Inflammatory macrophage (primary cell): ENCODE measurements around the gene FHIT.
"Not testable (repeated sequence)": the region's sequence is repeated elsewhere in the genome, so short reads cannot be mapped to it uniquely, and the experiment has no call there.

ENCODE experiments used
- DNase-seq, 2 donors: peaks; one replicate each; pipeline ENCODE4 v3.0.0-alpha.2; 2020 to 2022

The FHIT gene

DNA sequence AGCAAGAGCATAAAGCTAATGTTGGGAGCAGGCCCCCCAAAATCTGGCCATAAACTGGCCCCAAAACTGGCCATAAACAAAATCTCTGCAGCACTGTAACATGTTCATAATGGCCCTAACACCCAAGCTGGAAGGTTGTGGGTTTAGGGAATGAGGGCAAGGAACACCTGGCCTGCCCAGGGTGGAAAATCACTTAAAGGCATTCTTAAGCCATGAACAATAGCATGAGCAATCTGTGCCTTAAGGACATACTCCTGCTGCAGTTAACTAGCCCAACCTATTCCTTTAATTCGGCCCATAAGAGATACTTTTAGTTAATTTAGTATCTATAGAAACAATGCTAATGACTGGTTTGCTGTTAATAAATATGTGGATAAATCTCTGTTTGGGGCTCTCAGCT is 264.1 kb downstream of the FHIT start:
- DNase-seq = not testable (repeated sequence)

DNA sequence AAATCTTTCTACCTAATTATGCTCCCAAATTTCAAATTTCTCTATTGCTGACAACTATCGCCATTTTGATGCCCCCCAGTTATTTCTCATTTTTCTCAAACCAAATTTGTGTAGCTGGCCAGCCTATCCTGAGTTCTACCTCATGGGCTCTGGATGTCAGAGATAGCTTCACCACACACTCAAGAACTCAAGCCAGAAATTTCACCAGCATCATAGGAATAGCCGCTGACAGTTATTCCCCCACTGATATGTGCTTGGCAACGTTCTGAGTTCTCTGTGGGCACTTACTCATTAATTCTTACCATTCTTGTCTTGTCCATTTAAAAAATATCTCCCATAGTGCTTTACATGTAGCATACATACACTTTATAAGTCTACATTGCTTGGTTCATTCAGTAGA is 264.7 kb downstream of the FHIT start:
- no peak for DNase-seq

DNA sequence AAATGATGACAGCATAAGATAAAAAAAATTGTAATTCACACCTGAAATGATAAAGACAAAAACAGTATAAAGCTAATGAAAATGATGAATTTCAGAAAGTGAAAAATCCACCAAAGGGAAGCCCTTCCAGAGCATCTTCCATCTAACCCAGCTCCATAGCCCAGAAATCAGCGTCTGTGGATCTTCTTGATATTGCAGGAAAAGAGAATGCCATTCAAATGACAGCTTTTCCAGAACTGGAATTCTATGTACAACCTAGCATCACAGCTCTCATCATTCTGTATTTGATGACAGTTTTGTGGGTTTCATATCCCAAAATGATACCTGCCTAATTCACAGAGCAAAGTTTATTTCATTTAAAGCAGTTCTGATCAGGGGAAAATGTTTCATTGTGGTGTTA is 267.3 kb downstream of the FHIT start:
- DNase-seq = no peak

DNA sequence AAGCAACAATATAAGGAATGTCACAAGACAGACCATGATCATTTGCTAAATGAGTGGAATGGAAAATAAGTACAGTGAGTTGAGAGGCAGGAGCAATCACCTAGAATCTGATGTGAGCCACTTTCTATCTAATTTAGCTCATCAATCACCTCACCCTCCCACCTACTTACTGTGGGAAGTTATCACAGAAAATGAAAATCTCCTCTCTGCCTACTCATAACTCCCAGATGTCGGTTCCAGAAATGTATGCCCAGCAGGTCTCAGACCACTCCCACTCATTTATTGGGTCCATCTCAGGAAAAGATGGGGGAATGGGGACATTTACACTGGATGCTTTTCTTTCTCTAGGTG is 270.9 kb downstream of the FHIT start:
- DNase-seq = no peak

DNA sequence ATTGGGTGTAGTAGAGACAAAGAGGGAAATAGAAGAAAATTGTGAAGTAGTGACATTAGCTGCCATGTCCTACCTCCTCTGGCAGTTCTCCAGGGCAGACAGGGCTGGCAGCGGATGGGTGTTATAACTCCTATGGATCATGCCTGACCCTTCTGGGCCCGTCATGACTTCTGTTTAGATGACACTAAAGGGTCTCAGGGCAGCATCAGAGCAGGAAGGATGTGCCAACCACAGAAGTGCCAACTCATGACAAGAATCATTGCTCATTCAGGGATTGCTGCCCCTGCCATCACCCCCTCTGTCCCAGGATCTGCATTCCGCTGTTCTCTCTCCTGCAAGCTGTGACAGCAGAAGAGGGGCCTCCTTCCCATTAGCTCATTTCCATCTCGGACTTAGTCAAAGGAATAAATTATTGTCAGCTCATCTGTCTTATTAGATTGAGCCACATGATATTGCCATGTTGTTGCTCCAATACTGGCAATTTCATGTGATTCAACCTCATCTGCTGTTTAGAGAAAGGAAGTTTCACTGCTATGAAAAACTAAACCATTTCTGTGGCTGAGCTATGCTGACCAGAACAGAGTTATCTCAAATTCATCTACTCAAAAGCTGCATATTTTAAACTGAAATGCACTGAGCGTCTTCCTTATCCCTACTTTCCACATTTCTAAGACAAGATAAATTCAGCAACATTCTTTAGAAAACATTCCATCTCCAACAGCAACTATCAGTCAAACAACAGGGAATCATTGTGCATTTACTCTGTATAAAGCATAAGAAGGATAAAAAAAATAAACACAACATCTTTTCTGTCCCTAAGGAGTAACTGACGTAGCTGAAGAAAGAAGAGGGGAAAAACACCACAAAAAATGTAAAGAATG is 271.6 kb downstream of the FHIT start:
- DNase-seq = peak; percentile 0 to 4

DNA sequence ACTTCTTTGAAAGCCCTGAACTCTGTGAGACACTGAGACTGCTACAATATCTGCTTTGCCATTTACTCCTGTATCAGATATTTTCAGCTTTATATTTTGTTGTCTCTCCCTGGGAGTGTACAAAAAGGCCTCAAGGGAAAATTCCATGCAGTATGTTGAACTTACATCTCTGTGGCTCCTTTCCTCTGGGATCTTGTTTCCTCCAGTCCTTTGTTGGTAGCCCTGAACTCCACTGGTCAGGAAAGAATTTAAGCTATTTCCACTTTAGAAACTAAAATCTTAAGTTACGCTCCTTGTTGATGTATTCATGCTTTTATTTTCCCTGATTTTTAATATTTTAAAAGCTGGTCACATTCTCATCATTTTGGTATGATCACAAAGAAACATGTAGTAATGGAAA is 277.9 kb downstream of the FHIT start:
- DNase-seq = no peak

DNA sequence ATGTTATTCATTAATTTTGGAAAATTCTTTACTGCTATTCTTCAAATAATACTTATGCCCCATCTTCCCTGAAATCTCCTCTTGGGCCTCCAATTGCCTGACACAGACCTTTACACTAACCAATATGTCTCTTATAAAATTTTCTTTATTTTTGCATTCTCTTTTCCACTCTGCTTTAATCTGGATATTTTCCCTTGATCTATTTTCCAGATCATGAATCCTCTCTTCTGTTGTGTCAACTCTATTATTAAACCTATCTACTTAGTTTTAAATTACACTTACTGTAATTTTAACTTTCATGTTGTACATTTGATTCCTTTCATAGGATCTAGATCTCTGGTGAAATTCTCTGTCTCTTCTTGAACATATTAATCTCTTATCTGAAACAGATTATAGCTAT is 278.7 kb downstream of the FHIT start:
- no peak for DNase-seq

DNA sequence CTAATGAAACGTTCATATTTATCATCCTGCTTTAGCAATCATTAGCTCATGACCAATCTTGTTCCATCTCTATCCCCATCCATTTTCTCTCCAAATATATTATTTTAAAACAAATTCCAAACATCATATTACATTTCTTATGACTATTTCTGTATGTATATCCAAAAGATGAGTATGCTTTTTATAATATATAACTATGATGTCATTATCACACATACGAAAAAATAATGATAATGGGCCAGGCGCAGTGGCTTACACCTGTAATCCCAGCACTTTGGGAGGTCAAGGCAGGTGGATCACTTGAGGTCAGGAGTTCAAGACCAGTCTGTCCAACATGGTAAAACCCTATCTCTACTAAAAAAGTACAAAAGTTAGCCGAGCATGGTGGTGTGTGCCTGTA is 280.4 kb downstream of the FHIT start:
- DNase-seq = no peak

DNA sequence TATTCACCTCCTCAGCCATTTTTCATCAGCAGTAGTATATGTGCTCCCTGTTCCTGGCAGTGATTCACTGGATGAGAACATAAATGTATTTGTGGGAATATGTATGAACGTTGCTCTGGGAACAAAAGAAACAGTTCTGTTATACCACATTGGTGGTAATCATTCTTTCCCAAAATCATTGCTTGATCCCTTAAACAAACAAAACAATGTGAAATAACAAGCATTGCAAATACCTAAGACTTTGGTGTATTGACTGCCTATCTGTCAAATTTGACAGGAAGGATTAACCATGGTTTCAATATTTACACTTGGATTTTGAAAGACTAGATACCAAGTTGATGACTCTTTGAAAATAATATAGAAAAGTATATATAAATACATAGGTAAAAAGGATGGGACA is 284.1 kb downstream of the FHIT start:
- no peak for DNase-seq

DNA sequence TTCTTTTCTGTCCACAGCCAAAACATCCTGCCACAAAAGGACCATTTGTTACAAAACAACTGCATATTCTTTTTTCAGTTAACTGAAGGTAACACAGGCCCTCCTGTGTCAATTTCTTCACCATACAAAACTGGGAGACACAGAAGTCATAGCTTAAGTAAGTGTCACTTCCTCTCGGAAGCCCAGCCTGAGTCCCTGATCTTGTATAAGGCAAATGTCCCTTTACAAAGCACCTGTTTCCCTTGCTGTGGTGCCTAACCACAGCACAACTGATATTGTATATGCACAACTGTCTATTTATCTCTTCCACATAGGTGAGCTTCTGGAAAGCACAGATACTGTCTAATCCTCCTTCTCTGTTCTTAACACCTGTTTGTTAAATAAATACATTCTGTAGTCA is 293.7 kb downstream of the FHIT start:
- DNase-seq = no peak

DNA sequence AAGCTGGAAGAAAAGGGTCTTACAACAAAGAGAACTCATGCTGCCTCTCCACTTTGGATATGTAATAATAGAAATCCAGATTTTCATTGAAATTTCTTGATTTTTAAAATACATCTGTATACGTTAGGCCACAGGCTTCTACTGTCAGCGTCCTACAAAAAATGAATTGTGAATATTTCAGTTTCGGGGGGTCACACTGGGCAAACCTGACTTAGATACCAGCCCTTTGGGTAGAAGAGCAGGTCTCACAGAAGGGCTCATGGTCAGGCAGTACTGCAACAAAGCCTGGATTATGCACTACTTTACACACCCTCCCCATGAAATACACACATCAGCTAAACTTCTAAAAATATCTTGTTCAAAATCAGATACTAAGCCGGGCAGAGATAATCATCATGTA is 294.5 kb downstream of the FHIT start:
- no peak for DNase-seq

DNA sequence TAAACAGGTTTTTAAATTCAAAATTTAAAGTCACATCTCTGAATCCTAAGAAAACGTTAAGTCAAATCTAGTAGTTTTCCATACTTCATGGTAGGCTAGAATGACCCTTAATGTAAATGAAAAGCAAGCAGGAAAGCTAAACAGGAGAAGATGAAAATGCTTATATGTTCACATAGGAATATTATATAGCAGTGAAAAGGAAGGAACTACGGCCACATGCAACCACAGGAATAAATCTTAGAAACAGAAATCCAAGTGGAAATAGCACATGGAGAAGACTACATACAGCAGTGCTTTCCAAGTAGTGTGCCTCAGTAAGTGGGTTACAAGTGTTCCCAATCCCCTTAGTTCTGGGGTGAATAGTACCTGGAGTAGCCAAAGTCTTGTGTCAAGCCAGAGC is 296.2 kb downstream of the FHIT start:
- DNase-seq = no peak

DNA sequence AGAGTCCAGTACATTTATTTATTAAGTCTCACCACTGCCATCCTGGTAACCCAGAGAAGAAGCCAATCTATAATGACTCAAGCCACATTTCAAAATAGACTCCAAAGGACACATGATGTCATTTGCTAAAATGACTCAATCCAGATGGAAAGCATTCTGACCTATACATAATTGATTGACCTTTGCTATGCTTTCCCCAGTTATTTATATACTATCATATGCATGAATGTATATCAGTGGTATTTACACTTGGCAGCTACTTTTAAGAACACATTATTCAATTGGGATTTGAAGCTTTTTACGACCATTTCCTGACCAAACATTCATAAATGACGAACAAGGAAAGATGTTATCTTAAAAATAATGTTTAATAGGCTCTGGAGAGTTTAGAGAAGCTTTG is 297.2 kb downstream of the FHIT start:
- no peak for DNase-seq

DNA sequence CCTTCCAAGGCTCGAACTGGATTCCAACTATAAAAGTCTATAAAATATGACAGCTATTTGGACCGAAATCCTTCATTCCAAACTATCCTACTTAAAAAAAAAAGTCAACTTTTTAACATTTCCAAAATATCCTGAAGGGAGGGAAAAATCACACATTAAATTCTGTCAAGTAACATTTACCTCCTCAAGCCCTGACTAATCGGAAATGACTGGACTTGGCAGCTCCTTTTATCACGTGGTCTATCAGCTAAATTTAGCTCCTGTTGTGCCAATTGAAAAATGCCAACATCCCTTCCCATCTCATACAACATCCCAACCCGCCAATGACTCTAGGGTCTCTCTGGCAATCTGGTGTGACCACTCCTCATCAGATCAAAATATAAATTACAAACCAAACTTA is 297.9 kb downstream of the FHIT start:
- DNase-seq = no peak

DNA sequence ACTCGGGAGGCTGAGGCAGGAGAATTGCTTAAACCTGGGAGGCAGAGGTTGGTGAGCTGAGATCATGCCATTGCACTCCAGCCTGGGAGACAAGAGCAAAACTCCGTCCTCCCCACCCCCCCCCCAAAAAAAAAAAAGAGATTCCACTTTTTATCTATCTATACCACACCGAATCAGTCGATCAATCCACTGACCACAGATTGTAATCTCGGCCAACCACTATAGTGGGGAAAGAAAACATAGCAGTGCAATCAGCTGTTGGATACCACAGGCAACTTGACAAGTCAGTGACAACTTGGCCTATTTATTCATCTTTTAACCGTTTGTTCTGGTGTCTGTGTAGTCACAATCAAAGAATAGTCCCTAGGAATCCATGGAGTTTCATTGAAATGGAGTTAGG is 299.2 kb downstream of the FHIT start:
- no peak for DNase-seq

DNA sequence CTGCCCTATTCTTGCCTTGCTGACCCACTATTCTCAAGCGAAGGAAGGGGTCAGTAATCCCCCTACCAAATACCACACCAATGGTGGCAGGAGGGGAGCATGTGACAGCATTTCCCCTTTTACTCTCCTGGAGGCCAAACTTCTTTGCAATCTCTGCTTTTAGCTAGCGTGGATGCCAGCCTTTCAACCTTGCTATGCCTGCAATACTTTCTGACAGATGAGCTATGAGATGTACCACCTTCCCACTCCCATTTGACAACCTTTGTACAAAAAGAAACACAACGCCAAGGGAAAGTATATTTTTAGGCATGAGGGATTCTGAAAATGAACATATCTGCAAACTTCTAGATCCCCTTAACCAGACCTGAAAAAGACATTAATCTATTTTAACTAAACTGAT is 302.1 kb downstream of the FHIT start:
- DNase-seq = no peak

DNA sequence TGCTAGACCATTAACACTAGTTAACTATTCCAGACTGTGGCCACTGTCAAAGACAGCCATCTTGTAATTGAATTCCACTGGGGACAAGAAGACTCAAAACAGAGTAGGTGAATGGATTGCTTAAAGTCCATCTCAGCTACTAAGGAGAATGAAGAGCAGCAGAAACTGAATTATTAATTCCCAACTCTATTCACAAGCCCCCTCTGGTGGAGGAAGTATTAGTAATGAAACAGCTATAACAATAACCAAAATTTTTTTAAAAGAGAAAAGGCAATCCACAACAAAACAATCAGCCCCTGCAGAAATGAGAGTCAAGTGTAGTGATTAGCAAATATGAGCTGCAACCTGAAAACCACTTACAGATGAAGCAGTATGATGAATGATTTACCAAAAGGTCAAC is 302.8 kb downstream of the FHIT start:
- peak; percentile 12 to 16 for DNase-seq

DNA sequence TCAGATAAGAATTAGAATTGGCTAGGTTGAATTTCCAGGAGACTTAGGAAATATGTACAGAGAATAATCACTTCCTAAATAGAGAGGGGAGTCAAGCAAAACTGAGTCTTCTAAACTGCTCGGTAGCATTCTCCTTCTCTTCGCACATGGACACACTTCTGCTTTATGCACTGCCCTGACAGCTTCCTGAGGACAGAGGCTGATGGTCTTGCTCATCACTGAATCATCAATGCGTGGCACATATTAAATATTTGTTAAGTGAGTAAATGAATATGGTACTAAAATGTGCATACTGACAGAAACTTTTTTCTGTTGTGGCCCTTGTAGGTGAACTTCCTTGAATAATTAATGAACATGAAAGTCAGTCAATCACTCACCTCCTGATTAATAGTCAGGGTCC is 315.5 kb downstream of the FHIT start:
- DNase-seq = peak in 1 of 2 donors; percentile 43

DNA sequence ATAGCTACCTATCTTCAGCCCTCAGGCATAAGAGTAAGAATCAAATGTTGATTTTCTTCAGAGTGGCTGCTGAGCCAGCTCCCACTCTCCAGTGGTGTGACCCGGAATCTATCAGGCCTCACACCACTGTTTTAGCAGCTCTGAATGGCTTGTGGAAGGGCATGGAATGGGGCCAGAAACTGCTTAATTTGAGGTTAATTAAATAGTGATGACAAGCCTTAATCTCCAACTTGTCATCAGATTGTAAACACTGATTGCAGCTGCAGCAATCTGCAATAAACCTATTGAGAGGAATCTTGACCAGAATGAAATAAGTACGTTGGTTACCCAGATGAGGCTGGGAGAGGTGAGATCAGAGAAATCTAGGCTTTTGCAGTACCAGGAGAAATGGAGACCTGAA is 317.4 kb downstream of the FHIT start:
- DNase-seq = no peak

DNA sequence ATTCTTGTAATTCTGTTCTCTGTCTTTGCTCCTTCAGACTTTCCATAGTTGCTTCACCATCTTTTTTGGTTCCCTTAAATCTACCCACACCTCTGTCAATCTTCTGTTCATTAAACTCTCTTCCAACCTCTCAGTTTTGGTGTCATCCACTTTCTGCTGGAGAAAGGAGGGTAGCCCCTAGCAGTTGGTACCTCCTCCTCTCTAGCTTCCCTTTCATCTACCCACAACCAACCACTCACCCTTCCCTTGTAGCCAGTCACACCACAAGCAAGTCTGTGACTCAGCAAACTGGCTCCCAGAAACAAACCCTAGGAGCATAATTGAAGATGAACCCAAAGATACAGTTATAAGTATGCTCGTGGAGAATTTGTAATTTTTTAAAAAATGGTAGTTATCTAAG is 318.6 kb downstream of the FHIT start:
- DNase-seq = peak in 1 of 2 donors; percentile 71

DNA sequence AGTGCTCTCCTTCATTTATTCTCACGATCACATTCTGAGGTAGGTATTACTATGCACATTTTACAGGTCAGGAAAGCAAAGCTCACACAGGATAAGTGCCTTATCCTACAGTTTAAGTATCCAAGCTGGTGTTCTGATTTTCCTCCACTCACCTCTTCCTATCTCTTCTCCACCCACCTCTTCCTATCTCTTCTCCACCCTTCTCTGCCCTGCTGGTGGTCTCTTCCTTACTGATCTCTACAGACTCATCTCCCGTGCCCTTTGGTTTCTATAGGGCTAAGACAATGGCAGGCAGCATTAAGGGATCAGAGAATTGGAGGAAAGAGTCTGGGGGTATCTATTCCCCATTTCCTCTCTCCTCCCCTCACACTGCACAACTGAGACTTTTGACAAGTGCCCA is 319.1 kb downstream of the FHIT start:
- no peak for DNase-seq

DNA sequence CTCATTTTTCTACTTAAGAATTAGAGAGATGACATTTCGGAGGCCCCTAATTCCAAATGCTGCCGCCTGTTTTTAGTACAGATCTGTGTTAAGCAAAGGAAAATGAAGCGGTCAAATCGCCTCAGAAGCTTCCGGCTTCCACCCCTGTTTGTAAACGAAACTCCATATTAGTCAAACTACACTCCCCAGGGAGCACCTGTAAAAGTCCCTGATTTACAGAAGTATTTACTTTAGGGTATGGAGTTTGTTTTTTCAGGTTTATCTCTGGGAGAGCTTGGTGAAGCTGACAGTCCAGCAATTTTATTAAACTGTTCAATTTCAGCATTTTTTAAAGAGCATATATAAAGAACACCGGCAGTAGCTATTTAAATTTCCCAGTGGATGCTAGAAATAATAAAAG is 319.8 kb downstream of the FHIT start:
- DNase-seq = no peak

DNA sequence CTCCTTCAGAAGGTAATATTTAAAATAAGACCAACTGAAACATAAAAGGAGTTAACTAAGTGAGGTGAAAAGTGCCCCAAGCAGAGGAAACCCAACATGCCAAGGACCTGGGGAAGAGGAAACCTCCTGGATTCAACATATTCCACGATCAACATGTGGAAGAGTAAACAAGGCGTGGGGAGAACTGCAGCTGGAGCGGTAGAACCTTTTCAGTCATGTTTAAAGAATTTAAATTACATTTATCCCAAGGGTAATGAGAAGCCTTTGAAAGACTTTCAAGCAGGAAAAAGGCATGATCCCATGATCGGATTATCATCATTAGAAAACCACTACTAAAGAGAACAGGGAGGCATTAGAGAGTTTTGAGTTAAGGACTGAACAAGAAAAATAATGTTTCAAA is 330.7 kb downstream of the FHIT start:
- no peak for DNase-seq

DNA sequence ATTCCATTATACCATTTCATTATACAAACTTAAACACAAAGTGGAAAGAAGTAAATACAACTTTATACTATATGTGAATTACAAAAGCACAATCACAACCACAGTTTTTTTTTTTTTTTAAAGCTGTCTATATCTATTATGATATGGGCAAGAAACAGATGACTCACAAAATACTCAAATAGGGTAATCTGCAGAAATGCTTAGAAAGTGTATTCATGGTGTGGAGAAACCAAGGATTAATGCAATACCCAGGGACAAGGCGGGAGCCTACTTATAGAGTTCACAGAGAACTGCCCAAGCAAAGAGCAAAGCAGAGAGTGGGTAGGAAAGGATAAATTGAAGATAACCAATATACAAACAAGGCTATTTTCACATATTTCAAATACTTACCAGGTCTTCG is 332.0 kb downstream of the FHIT start:
- DNase-seq = no peak

DNA sequence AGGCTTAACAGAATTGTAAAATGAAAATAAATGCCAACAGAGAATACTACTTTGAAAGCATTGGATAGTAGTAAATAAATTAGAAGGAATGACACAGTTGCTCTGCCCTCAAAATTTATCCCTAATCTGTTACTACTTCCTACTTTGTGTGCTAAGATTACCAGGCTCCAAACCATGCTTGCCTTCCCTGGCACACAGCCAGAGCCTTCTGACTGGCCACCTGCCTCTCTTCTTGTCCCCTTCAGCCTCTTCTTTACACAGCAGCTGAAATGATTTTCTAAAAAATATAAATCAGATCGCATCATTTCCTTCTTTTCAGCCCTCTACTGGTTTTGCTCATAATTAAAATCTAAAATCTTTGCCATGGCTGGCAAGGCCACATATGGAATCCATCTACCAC is 334.1 kb downstream of the FHIT start:
- no peak for DNase-seq
